ENCODE results near the gene USP19. TPM values are rescaled to one million over a fixed set of nuclear protein-coding genes. Genes with fewer than 3 reads are reported as not detected.

USP19 gene
- total RNA-seq, 1 experiment from 2014 or later: 92.8 TPM

DNA sequence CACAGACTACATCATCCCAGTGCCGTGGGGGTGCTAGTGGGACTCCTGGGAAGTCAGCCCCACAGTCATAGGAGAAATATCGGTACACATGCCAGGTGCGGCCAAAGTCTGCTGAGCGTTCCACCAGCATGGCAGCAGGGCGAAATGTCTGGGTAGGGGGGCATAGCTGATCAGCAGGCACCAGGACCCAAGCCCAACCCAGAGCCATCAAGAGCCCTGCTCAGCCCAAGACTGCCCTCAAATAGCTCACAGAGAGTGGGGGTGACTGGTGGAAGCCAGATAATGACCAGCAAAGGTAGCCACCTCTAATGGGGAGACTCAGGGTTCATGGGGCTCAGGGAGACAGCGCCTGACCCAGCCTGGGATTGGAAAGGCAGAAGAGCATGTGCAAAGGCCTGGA is 11.0 kb upstream of the USP19 start:
- ChIA-PET POLR2A (interaction anchor here (1.4 to 2.7 kb wide), 3 partner anchors 11 to 102 kb away, joined by 5 to 10 read pairs (median 6); partner anchors contain the start of genes IMPDH2, KLHDC8B and USP19), CTCF (no interaction called here)

DNA sequence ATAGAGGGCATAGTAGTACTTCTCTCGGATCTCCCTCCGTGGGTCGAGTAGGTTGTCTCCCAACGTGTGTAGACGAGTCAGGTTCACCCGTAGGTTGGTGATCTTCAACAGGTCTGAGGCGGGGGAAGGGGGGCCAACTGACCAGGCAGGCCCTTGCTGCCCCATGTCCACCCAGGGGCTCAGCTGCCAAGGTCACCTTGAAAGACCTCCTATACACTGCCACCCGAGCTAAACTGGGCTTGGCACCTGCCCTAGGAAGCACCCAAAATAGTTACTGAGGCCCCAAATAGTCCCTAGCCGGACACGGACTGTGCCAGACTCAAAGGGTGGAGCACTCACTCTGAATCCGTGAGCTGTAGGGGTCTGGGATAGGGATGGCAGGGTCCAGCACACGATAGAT is 10.4 kb upstream of the USP19 start:
- BruUV-seq (replicated peaks): no TSS peak
- Histone ChIP-seq H2AFZ (ENCODE audit: low read depth, low read length, poor library complexity, severe bottlenecking) (no peak overlapping the region), H3K9ac (ENCODE audit: low read length) (no peak overlapping the region), H3K79me2 (ENCODE audit: insufficient read depth, low read length) (peaks cover 11% of the 10 kb centered on the region; the same call in 1 of the 2 replicates), H3K4me1 (ENCODE audit: control insufficient read depth in 1 of 2, insufficient read depth in 2 of 2, low read length in 2 of 2) (peaks cover 16 to 46% of the 10 kb centered on the region in 2 experiments), H3K27ac (ENCODE audit: low read depth, low read length) (no peak overlapping the region; the same call in 1 of the 2 replicates), H3K4me2 (ENCODE audit: low read length) (no peak overlapping the region), H3K9me2 (ENCODE audit: insufficient read depth) (no peaks in the 10 kb centered on the region), H3K27me3 (ENCODE audit: insufficient read depth, low read length) (no peaks in the 10 kb centered on the region), H4K20me1 (ENCODE audit: insufficient read depth) (no peaks in the 10 kb centered on the region), H3K4me3 (replicated peaks in 1 of 2; ENCODE audit: low read depth in 1 of 2, low read length in 2 of 2) (no peak overlapping the region), H3K36me3 (ENCODE audit: control insufficient read depth in 1 of 2, insufficient read depth in 2 of 2, low read length in 2 of 2) (peaks cover 0 to 2% of the 10 kb centered on the region in 2 experiments; a peak in 1 of 4 replicates), H3K9me3 (ENCODE audit: control insufficient read depth in 1 of 2, insufficient read depth in 1 of 2, low read depth in 1 of 2, low read length in 2 of 2) (no peaks in the 10 kb centered on the region)
- ATAC-seq: no peak
- POLR2A ChIA-PET: interaction anchor here (1.2 kb wide), 1 partner anchor 10 kb away, joined by 3 read pairs; the partner anchor contains the start of gene USP19
- no peak for DNase-seq (ENCODE audit: low read depth, low spot score)
- CTCF ChIA-PET: no interaction called here
- RAD21 ChIA-PET (ENCODE audit: low non-redundant PET in 1 of 2, low total read pairs in 2 of 2, uncharacterized antibody in 2 of 2, unreplicated experiment in 2 of 2): no interaction called here
- intact Hi-C loops (cut with micrococcal nuclease): no loop called here
- TF ChIP-seq, protein P1, sequence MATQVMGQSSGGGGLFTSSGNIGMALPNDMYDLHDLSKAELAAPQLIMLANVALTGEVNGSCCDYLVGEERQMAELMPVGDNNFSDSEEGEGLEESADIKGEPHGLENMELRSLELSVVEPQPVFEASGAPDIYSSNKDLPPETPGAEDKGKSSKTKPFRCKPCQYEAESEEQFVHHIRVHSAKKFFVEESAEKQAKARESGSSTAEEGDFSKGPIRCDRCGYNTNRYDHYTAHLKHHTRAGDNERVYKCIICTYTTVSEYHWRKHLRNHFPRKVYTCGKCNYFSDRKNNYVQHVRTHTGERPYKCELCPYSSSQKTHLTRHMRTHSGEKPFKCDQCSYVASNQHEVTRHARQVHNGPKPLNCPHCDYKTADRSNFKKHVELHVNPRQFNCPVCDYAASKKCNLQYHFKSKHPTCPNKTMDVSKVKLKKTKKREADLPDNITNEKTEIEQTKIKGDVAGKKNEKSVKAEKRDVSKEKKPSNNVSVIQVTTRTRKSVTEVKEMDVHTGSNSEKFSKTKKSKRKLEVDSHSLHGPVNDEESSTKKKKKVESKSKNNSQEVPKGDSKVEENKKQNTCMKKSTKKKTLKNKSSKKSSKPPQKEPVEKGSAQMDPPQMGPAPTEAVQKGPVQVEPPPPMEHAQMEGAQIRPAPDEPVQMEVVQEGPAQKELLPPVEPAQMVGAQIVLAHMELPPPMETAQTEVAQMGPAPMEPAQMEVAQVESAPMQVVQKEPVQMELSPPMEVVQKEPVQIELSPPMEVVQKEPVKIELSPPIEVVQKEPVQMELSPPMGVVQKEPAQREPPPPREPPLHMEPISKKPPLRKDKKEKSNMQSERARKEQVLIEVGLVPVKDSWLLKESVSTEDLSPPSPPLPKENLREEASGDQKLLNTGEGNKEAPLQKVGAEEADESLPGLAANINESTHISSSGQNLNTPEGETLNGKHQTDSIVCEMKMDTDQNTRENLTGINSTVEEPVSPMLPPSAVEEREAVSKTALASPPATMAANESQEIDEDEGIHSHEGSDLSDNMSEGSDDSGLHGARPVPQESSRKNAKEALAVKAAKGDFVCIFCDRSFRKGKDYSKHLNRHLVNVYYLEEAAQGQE (IDR thresholded peaks at IDR 0.05; ENCODE audit: low read depth): no peak
- TF ChIP-seq, protein P2, sequence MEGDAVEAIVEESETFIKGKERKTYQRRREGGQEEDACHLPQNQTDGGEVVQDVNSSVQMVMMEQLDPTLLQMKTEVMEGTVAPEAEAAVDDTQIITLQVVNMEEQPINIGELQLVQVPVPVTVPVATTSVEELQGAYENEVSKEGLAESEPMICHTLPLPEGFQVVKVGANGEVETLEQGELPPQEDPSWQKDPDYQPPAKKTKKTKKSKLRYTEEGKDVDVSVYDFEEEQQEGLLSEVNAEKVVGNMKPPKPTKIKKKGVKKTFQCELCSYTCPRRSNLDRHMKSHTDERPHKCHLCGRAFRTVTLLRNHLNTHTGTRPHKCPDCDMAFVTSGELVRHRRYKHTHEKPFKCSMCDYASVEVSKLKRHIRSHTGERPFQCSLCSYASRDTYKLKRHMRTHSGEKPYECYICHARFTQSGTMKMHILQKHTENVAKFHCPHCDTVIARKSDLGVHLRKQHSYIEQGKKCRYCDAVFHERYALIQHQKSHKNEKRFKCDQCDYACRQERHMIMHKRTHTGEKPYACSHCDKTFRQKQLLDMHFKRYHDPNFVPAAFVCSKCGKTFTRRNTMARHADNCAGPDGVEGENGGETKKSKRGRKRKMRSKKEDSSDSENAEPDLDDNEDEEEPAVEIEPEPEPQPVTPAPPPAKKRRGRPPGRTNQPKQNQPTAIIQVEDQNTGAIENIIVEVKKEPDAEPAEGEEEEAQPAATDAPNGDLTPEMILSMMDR (IDR thresholded peaks at IDR 0.05 in 2 of 3, conservative IDR thresholded peaks at IDR 0.05 in 1 of 3; ENCODE audit: borderline replicate concordance in 1 of 3, insufficient read depth in 1 of 3, low read depth in 2 of 3, low read length in 2 of 3): no peak

More for the DNA sequence above, 11.0 kb upstream of the USP19 start:
- no TSS peak for BruUV-seq (replicated peaks)
- H3K79me2 ChIP-seq (ENCODE audit: insufficient read depth, low read length): peaks cover 11% of the 10 kb centered on the region; the same call in 1 of the 2 replicates
- H3K4me1 ChIP-seq (ENCODE audit: control insufficient read depth in 1 of 2, insufficient read depth in 2 of 2, low read length in 2 of 2): peaks cover 16 to 46% of the 10 kb centered on the region in 2 experiments
- RAD21 ChIA-PET (ENCODE audit: low non-redundant PET in 1 of 2, low total read pairs in 2 of 2, uncharacterized antibody in 2 of 2, unreplicated experiment in 2 of 2): no interaction called here
- H3K9me2 ChIP-seq (ENCODE audit: insufficient read depth): no peaks in the 10 kb centered on the region
- peak overlapping the region; percentile 100 for H3K4me2 ChIP-seq (ENCODE audit: low read length)
- no peak for ATAC-seq
- peak overlapping the region; percentile 87; the same call in 1 of the 2 replicates for H3K9ac ChIP-seq (ENCODE audit: low read length)
- no peak for DNase-seq (ENCODE audit: low read depth, low spot score)
- H3K9me3 ChIP-seq (ENCODE audit: control insufficient read depth in 1 of 2, insufficient read depth in 1 of 2, low read depth in 1 of 2, low read length in 2 of 2): no peaks in the 10 kb centered on the region
- H3K27ac ChIP-seq (ENCODE audit: low read depth, low read length): peak overlapping the region; percentile 89
- H4K20me1 ChIP-seq (ENCODE audit: insufficient read depth): no peaks in the 10 kb centered on the region
- H3K27me3 ChIP-seq (ENCODE audit: insufficient read depth, low read length): no peaks in the 10 kb centered on the region
- intact Hi-C loops (cut with micrococcal nuclease): no loop called here
- H3K36me3 ChIP-seq (ENCODE audit: control insufficient read depth in 1 of 2, insufficient read depth in 2 of 2, low read length in 2 of 2): peaks cover 0 to 2% of the 10 kb centered on the region in 2 experiments; a peak in 1 of 4 replicates
- H2AFZ ChIP-seq (ENCODE audit: low read depth, low read length, poor library complexity, severe bottlenecking): no peak overlapping the region
- peak overlapping the region; percentile 70 to 91 for H3K4me3 ChIP-seq (replicated peaks in 1 of 2; ENCODE audit: low read depth in 1 of 2, low read length in 2 of 2)
- TF ChIP-seq EZH2 (IDR thresholded peaks at IDR 0.05) (no peak), CEBPB (IDR thresholded peaks at IDR 0.05; ENCODE audit: low read depth) (no peak), CBX3 (IDR thresholded peaks at IDR 0.05; ENCODE audit: low read depth) (no peak), EZH2phosphoT487 (IDR thresholded peaks at IDR 0.05; ENCODE audit: borderline replicate concordance) (no peak), FOSL1 (IDR thresholded peaks at IDR 0.05; ENCODE audit: low read depth) (no peak), SIN3A (IDR thresholded peaks at IDR 0.05; ENCODE audit: low read depth) (no peak)
- TF ChIP-seq, protein P3, sequence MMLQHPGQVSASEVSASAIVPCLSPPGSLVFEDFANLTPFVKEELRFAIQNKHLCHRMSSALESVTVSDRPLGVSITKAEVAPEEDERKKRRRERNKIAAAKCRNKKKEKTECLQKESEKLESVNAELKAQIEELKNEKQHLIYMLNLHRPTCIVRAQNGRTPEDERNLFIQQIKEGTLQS (IDR thresholded peaks at IDR 0.05): no peak
